CD1c-positive myeloid dendritic cell (primary cell): ENCODE results near the gene MAGEE2.
"Not testable (repeated sequence)": the region's sequence is repeated elsewhere in the genome, so short reads cannot be mapped to it uniquely, and the experiment has no call there.

Experiments used
- DNase-seq: peaks from one replicate; pipeline ENCODE4 v3.0.0-alpha.2; 2016; ENCODE audit errors: extremely low spot score

MAGEE2 gene, protein sequence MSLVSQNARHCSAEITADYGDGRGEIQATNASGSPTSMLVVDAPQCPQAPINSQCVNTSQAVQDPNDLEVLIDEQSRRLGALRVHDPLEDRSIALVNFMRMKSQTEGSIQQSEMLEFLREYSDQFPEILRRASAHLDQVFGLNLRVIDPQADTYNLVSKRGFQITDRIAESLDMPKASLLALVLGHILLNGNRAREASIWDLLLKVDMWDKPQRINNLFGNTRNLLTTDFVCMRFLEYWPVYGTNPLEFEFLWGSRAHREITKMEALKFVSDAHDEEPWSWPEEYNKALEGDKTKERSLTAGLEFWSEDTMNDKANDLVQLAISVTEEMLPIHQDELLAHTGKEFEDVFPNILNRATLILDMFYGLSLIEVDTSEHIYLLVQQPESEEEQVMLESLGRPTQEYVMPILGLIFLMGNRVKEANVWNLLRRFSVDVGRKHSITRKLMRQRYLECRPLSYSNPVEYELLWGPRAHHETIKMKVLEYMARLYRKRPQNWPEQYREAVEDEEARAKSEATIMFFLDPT

DNA sequence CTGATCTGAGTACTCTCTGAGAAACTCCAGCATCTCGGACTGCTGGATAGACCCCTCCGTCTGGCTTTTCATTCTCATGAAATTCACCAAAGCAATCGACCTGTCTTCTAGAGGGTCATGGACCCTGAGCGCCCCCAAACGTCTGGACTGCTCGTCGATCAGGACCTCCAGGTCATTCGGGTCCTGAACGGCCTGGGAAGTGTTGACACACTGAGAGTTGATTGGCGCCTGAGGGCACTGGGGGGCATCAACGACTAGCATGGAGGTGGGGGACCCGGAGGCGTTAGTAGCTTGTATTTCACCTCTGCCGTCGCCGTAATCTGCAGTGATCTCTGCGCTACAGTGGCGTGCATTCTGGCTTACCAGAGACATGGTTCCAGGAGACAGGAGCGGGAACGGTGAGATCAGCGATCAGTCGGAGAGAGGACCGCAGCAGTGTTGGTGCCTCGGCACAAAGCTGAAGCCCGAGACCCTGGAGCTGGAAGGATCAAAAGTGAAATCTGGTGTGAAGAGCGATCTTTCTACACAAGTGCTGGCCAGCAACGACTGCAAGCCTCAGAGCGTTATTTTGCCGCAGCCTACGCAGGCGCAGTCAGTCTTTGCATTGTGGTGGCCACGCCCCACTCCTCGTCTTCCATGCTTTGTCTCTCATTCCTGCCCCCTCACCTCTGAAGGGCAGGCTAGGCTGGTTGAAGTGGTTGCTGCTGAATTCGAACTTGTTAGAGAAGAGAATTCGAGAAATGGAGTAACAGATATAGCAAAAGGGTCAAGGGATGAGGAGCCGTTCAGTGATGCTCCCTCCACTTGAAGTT, at the start of gene MAGEE2:
Gene MAGEE2 (minus strand): TSS at position 575 of the 812 bp plus-strand sequence. CDS start 203 bp downstream, at position 372.
- DNase-seq = no peak

GRCh38 chrX:75786290-75786689, 1.2 kb upstream of the MAGEE2 start:
- no peak for DNase-seq

DNA sequence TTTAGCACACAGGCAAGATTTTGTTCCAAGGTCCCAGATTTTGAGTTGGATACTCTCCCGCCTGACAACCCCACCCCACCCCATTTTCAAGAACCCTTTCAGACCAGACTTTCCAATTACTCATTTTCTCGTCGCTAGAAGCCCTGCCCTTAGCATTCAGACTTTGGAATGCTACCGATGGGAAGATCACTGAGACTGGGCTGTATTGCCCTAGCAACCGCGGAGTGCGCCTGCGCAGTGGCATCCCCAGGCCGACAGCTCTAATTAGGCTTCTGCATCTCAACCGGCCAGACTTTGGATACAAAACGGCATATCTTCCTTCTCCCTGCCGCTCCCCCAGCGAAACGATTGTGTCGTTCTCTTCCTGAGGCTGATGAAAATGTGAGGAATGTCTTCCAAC, 3.4 kb downstream of the MAGEE2 start:
- DNase-seq = no peak

- not testable (repeated sequence) for DNase-seq
Measured at GRCh38 chrX:75768063-75768462, 17.0 kb downstream of the MAGEE2 start.

GRCh38 chrX:75748431-75748830, 36.6 kb downstream of the MAGEE2 start:
- no peak for DNase-seq

- DNase-seq = peak; percentile 14
Measured at GRCh38 chrX:75746891-75747639, 38.0 kb downstream of the MAGEE2 start.
